Measurements from ENCODE around the gene TMEM222.

The TMEM222 gene

DNA sequence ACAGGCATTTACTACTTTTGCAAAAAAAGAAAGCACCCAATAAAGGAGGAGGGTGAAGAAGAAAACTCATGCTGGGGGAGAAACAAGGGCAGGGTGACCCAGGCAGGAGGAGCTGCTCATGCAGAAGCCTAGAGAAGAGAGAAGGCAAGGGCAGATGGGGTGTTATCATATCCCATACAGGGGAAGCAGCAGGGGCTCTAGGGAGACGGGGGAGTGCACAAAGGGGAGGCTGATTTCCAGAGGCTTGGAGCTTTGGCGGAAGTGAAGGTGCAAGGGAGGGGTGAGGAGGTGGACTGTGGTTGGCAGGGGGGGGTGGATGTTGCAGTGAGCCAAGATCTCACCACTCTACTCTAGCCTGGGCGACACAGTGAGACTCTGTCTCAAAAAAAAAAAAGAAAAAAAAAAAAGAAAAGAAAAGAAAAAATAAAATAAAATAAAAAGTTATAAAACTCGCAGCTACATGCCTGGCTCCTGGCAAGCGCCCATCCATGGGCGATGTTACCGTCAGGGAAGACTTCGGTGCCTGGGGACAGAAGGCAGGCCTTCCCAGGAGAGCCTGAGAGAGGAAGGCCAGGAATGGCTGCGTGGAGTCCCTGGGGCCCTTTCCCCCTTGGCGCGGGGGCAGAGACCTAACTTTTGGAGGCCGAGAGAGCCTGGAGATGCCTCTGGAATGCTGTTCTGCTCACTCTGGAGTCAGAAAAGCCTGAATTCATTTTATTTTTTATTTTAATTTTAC, 56.0 kb downstream of the TMEM222 start:
- H3K27ac ChIP-seq (ENCODE audit: low read depth, low read length): no peak overlapping the region

DNA sequence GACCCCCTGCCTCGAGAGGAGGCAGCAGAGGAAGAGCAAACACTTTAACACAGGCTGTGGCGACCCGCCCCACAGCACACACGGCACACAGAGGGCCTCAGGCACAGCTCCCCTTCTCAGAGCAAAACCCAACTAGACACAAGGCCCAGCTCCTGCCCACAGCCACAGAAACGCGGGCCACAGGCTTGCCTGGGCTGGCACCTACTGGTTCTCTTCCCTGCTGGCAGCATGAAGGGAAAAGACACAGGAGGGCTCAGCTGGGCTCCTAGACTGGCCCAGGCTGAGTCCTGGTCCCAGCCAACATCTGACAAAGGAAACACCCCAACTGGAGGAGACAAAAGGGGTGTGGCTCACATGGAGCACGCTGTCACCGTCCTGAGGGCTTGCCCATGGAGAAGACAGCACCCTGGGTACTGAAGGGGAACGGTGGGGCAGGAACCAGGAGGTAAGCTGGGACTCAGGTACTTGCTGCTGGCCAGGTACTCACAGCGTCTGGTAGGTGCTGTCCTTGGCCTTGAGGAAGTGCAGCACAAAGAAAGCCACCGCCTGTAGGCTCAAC, 57.7 kb downstream of the TMEM222 start:
- Histone ChIP-seq H3K9me2 (replicated peaks; ENCODE audit: insufficient read depth, low read length) (no peaks in the 10 kb centered on the region), H3K27ac (ENCODE audit: low read depth, low read length) (no peak overlapping the region), H3K36me3 (ENCODE audit: low read length) (no peaks in the 10 kb centered on the region), H3K27me3 (ENCODE audit: low read length) (no peaks in the 10 kb centered on the region), H3K9me3 (ENCODE audit: insufficient read depth, low read length) (no peaks in the 10 kb centered on the region), H3K9ac (ENCODE audit: low read length) (no peak overlapping the region), H2AFZ (ENCODE audit: low read depth, low read length, severe bottlenecking) (no peak overlapping the region), H3K79me2 (ENCODE audit: insufficient read depth, low read length) (no peaks in the 10 kb centered on the region), H3F3A (ENCODE audit: insufficient read depth) (no peaks in the 10 kb centered on the region), H4K20me1 (ENCODE audit: low read depth, low read length) (no peaks in the 10 kb centered on the region), H3K4me2 (ENCODE audit: low read depth, low read length, poor library complexity, severe bottlenecking) (no peak overlapping the region), H3K4me3 (ENCODE audit: insufficient read depth, low read length, poor library complexity, severe bottlenecking) (no peak overlapping the region)
- no peak for TF ChIP-seq EZH2phosphoT487 (conservative IDR thresholded peaks at IDR 0.05; ENCODE audit: low read length)
- TF ChIP-seq, protein P1, sequence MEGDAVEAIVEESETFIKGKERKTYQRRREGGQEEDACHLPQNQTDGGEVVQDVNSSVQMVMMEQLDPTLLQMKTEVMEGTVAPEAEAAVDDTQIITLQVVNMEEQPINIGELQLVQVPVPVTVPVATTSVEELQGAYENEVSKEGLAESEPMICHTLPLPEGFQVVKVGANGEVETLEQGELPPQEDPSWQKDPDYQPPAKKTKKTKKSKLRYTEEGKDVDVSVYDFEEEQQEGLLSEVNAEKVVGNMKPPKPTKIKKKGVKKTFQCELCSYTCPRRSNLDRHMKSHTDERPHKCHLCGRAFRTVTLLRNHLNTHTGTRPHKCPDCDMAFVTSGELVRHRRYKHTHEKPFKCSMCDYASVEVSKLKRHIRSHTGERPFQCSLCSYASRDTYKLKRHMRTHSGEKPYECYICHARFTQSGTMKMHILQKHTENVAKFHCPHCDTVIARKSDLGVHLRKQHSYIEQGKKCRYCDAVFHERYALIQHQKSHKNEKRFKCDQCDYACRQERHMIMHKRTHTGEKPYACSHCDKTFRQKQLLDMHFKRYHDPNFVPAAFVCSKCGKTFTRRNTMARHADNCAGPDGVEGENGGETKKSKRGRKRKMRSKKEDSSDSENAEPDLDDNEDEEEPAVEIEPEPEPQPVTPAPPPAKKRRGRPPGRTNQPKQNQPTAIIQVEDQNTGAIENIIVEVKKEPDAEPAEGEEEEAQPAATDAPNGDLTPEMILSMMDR (IDR thresholded peaks at IDR 0.05; ENCODE audit: insufficient read depth, low read length, poor library complexity, severe bottlenecking): no peak

More for the DNA sequence above, 56.0 kb downstream of the TMEM222 start:
- Histone ChIP-seq H4K20me1 (ENCODE audit: low read depth, low read length) (no peaks in the 10 kb centered on the region), H3K9me3 (ENCODE audit: insufficient read depth, low read length) (no peaks in the 10 kb centered on the region), H3F3A (ENCODE audit: insufficient read depth) (no peaks in the 10 kb centered on the region), H3K9ac (ENCODE audit: low read length) (no peak overlapping the region), H3K9me2 (replicated peaks; ENCODE audit: insufficient read depth, low read length) (no peaks in the 10 kb centered on the region), H2AFZ (ENCODE audit: low read depth, low read length, severe bottlenecking) (no peak overlapping the region), H3K36me3 (ENCODE audit: low read length) (no peaks in the 10 kb centered on the region), H3K79me2 (ENCODE audit: insufficient read depth, low read length) (no peaks in the 10 kb centered on the region), H3K4me2 (ENCODE audit: low read depth, low read length, poor library complexity, severe bottlenecking) (no peak overlapping the region), H3K27me3 (ENCODE audit: low read length) (no peaks in the 10 kb centered on the region), H3K4me3 (ENCODE audit: insufficient read depth, low read length, poor library complexity, severe bottlenecking) (no peak overlapping the region)
- no peak for TF ChIP-seq EZH2phosphoT487 (conservative IDR thresholded peaks at IDR 0.05; ENCODE audit: low read length)
- TF ChIP-seq, protein P1 (IDR thresholded peaks at IDR 0.05; ENCODE audit: insufficient read depth, low read length, poor library complexity, severe bottlenecking): no peak

DNA sequence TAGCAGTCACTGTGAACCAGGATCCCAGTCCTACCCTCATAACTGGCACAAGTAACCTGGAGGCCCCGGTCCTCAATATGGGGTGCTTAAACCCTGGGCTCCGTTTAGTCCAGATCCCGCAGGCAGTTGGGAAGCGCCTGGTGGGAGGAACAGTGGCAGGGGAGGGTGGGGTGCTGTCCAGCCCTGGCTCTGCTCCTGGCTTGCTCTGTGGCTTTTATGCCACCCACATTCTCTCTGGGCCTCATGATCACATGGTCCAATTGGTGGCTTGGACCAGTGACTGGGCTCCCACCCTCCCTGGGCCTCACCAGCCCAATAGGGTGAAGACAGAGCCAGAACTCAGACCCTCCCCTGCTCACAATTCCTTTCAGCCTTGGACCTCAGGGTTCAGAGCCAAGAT, 58.3 kb downstream of the TMEM222 start:
- H3K27ac ChIP-seq (ENCODE audit: low read depth, low read length): no peak overlapping the region
- H3K9ac ChIP-seq (ENCODE audit: low read length): no peak overlapping the region
- H3K9me2 ChIP-seq (replicated peaks; ENCODE audit: insufficient read depth, low read length): no peaks in the 10 kb centered on the region
- no peak overlapping the region for H3K4me2 ChIP-seq (ENCODE audit: low read depth, low read length, poor library complexity, severe bottlenecking)
- no peaks in the 10 kb centered on the region for H3K9me3 ChIP-seq (ENCODE audit: insufficient read depth, low read length)
- no peaks in the 10 kb centered on the region for H3K79me2 ChIP-seq (ENCODE audit: insufficient read depth, low read length)
- no peak overlapping the region for H2AFZ ChIP-seq (ENCODE audit: low read depth, low read length, severe bottlenecking)
- H3F3A ChIP-seq (ENCODE audit: insufficient read depth): no peaks in the 10 kb centered on the region
- no peak overlapping the region for H3K4me3 ChIP-seq (ENCODE audit: insufficient read depth, low read length, poor library complexity, severe bottlenecking)
- no peaks in the 10 kb centered on the region for H3K27me3 ChIP-seq (ENCODE audit: low read length)
- no peaks in the 10 kb centered on the region for H4K20me1 ChIP-seq (ENCODE audit: low read depth, low read length)
- TF ChIP-seq, protein P1 (IDR thresholded peaks at IDR 0.05; ENCODE audit: insufficient read depth, low read length, poor library complexity, severe bottlenecking): no peak
- no peak for TF ChIP-seq EZH2phosphoT487 (conservative IDR thresholded peaks at IDR 0.05; ENCODE audit: low read length)
- H3K36me3 ChIP-seq (ENCODE audit: low read length): no peaks in the 10 kb centered on the region
